Astrocyte of the cerebellum (primary cell): ENCODE measurements around the gene ZNF469.

Experiments used
- DNase-seq: peaks from one replicate; pipeline ENCODE4 v3.0.0-alpha.2; 2011; ENCODE audit warnings: low read depth
- H3K4me3 ChIP-seq: 2 replicates; pipeline ENCODE4 v1.5.1; 2011; ENCODE audit warnings: mild to moderate bottlenecking, low read depth, low read length, moderate library complexity
- in situ Hi-C: cut with HindIII; loops from 2 replicates; pipeline ENCODE4 v1.10.0; 2017; ENCODE audit warnings: low sequenced_read_pairs
- TF ChIP-seq, protein P1 (sequence below): IDR thresholded peaks from 2 replicates; pipeline ENCODE4 v1.5.1; 2012; ENCODE audit warnings: low read length, low read depth, moderate library complexity, mild to moderate bottlenecking; ENCODE audit errors: missing control alignments

ZNF469 gene

DNA sequence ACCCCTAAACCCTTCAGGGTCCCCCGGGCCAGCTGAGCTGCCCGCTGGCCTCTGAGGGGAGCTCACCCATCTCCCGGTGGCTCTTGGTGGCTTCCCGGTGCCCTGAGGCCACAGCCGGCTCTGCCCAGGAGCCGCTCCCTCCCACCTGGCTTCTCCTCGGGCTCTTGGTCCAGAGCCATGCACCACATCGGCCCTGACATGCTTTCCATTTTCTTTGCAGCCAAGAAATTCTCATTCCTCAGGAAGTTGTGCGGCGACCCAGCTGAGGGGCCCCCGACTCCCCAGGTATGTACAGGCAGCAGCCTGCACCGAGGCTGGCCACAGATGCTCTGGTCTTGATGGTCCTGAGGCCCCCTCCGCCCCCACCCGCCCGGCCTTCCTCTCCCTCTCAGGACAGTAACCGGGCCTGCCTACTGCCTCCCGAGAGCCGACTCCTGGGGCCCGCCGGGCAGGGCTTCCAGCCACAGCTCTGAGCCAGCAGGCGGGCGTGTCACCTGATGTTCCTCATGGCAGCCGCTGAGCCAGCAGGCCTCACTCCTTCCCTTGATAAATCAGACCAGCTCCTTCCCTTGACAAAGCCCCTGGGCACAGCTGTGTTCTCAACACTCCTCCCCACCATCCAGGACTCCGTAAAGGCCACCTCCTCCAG, 42.0 kb downstream of the ZNF469 start:
- H3K4me3 ChIP-seq, result no peak overlapping the region
- in situ Hi-C loops, result no loop called here
- DNase-seq, result no peak
- TF ChIP-seq, protein P1, sequence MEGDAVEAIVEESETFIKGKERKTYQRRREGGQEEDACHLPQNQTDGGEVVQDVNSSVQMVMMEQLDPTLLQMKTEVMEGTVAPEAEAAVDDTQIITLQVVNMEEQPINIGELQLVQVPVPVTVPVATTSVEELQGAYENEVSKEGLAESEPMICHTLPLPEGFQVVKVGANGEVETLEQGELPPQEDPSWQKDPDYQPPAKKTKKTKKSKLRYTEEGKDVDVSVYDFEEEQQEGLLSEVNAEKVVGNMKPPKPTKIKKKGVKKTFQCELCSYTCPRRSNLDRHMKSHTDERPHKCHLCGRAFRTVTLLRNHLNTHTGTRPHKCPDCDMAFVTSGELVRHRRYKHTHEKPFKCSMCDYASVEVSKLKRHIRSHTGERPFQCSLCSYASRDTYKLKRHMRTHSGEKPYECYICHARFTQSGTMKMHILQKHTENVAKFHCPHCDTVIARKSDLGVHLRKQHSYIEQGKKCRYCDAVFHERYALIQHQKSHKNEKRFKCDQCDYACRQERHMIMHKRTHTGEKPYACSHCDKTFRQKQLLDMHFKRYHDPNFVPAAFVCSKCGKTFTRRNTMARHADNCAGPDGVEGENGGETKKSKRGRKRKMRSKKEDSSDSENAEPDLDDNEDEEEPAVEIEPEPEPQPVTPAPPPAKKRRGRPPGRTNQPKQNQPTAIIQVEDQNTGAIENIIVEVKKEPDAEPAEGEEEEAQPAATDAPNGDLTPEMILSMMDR, result no peak

DNA sequence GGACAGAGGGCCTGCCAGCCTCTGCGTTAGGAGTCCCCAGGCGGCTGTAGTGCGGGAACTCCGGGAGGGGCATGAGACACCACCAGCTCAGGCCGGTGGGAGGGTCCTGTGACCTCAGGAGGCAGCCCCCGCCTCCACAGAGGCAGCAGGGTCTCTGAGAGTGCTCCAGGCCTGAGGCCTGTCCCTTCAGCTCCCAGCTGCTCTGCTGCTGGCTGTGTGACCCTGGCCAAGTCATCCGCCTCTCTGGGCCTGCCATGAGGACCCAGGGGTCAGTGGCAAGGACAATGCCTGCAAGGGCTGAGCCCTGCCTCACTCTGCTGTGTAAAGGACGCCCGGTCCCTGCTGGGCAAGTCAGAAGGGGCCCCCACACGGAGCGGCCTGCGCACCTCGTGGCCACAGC, 43.3 kb downstream of the ZNF469 start:
- H3K4me3 ChIP-seq, result no peak overlapping the region
- TF ChIP-seq, protein P1, result no peak
- in situ Hi-C loops, result no loop called here
- DNase-seq, result no peak

DNA sequence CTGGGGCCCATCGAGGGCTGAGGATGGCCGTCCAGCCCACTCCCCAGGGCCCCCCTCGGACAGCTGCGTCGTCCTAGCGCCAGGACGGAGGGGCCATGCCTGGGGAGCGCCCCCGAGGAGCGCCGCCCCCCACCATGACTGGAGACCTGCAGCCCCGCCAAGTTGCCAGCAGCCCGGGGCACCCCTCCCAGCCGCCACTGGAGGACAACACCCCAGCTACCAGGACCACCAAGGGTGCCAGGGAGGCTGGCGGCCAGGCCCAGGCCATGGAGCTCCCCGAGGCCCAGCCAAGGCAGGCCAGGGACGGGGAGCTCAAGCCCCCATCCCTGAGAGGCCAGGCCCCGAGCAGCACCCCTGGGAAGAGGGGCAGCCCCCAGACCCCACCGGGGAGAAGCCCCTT, 44.6 kb downstream of the ZNF469 start:
- no peak for DNase-seq
- TF ChIP-seq, protein P1, result no peak
- in situ Hi-C loops, result no loop called here
- no peak overlapping the region for H3K4me3 ChIP-seq

DNA sequence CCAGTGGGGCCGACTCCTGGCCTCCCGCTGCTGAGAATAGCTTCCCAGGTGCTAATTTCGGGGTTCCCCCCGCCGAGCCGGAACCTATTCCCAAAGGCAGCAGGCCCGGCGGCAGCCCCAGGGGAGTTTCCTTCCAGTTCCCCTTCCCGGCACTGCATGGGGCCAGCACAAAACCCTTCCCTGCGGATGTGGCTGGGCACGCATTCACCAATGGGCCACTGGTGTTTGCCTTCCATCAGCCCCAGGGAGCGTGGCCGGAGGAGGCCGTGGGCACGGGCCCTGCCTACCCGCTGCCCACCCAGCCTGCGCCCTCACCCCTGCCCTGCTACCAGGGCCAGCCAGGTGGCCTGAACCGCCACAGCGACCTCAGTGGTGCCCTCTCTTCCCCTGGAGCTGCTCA, 45.4 kb downstream of the ZNF469 start:
- no peak overlapping the region for H3K4me3 ChIP-seq
- no peak for DNase-seq
- TF ChIP-seq, protein P1, result no peak
- in situ Hi-C loops, result no loop called here

DNA sequence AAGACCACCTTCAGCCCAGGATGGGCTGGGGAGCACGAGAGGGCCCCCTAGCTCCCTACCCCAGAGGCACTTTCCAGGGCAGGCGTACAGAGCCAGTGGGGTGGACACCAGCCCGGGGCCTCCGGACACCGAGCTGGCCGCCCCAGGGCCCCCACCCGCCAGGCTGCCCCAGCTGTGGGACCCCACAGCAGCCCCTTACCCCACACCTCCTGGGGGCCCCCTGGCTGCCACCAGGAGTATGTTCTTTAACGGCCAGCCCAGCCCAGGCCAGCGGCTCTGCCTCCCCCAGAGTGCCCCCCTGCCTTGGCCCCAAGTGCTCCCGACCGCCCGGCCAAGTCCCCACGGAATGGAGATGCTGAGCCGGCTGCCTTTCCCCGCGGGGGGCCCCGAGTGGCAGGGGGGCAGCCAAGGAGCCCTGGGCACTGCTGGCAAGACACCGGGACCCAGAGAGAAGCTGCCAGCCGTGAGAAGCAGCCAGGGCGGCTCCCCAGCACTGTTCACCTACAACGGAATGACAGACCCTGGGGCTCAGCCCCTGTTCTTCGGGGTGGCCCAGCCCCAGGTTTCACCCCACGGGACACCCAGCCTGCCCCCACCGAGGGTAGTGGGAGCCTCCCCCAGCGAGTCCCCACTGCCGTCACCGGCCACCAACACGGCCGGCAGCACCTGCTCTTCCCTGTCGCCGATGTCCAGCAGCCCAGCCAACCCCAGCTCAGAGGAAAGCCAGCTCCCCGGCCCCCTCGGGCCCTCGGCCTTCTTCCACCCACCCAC, 46.0 kb downstream of the ZNF469 start:
- TF ChIP-seq, protein P1, result peak; percentile 12
- H3K4me3 ChIP-seq, result no peak overlapping the region
- DNase-seq, result no peak
- in situ Hi-C loops, result no loop called here

DNA sequence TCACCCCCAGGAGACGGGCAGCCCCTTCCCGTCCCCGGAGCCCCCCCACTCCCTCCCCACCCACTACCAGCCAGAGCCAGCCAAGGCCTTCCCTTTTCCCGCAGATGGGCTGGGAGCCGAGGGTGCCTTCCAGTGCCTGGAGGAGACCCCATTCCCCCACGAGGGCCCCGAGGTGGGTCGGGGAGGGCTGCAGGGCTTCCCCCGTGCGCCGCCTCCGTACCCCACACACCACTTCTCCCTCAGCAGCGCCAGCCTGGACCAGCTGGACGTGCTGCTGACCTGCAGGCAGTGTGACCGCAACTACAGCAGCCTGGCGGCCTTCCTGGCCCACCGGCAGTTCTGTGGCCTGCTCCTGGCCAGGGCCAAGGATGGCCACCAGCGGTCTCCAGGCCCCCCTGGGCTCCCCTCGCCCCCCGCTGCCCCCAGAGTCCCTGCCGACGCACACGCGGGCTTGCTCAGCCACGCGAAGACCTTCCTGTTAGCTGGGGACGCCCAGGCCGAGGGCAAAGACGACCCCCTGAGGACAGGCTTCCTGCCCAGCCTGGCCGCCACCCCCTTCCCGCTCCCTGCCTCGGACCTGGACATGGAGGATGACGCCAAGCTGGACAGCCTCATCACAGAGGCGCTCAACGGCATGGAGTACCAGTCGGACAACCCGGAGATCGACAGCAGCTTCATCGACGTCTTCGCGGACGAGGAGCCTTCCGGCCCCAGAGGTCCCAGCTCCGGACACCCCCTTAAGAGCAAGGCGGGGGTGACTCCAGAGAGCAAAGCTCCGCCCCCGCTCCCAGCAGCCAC, 46.8 kb downstream of the ZNF469 start:
- TF ChIP-seq, protein P1, result no peak
- H3K4me3 ChIP-seq, result no peak overlapping the region
- DNase-seq, result no peak
- in situ Hi-C loops, result no loop called here
